Panc1 (cell line): ENCODE measurements around the gene C19orf53. TPM values are rescaled to one million over a fixed set of nuclear protein-coding genes. Genes with fewer than 3 reads are reported as not detected.

ENCODE experiments used
- ATAC-seq: fragments of 200-7000 bp; cut with Tn5 transposase; 2 replicates; pipeline ENCODE4 v1.9.1; 2020; ENCODE audit warnings: mild to moderate bottlenecking, moderate library complexity
- Bru-seq: library from RNA; stranded (reverse); fragments of 400-500 nt; gene quantifications from one replicate; lab custom pipeline; 2021; lab: Mats Ljungman, UMichigan
- BruChase-seq, 2 experiments: library from RNA; stranded (reverse); fragments of 400-500 nt; gene quantifications; one replicate each; lab custom pipeline; 2021; lab: Mats Ljungman, UMichigan
- BruUV-seq: library from RNA; stranded (reverse); fragments of 400-500 nt; replicated peaks from 2 replicates; lab custom pipeline; 2021; lab: Mats Ljungman, UMichigan
- CTCF ChIA-PET: fragments of 300-600 bp; sonication (Branson Sonifier 250); formaldehyde crosslinking; loops from one replicate; lab custom pipeline; 2022; ENCODE audit warnings: antibody characterized with exemption; lab: Charles Lee
- POLR2A ChIA-PET: fragments of 300-600 bp; sonication (Branson Sonifier 250); formaldehyde crosslinking; loops from one replicate; lab custom pipeline; 2022; ENCODE audit warnings: antibody characterized with exemption; lab: Charles Lee
- DNase-seq: peaks from one replicate; pipeline ENCODE4 v3.0.0-alpha.2; 2010; ENCODE audit warnings: low read depth, low spot score
- H3K27ac ChIP-seq: 2 replicates; pipeline ENCODE4 v1.5.1; 2011; ENCODE audit warnings: mild to moderate bottlenecking, low read length, inconsistent platforms
- H3K27me3 ChIP-seq: fragments of 200-500 bp; sonication (Bioruptor generic); 2 replicates; pipeline ENCODE4 v1.6.0; 2014; ENCODE audit warnings: low read length, inconsistent platforms; ENCODE audit not compliant: control insufficient read depth, insufficient read depth
- H3K36me3 ChIP-seq: fragments of 200-500 bp; sonication (Bioruptor generic); 2 replicates; pipeline ENCODE4 v1.5.1; 2014; ENCODE audit warnings: inconsistent platforms, mild to moderate bottlenecking, low read length, moderate library complexity; ENCODE audit not compliant: control insufficient read depth, insufficient read depth
- H3K4me1 ChIP-seq: 2 replicates; pipeline ENCODE4 v1.5.1; 2011; ENCODE audit warnings: inconsistent platforms, mild to moderate bottlenecking, low read length, moderate library complexity; ENCODE audit not compliant: control insufficient read depth, insufficient read depth
- H3K4me3 ChIP-seq, 2 experiments: 2 replicates each; pipeline ENCODE4 v1.5.1; 2011 to 2012; ENCODE audit warnings: low read depth in 2 of 2, low read length in 2 of 2, mild to moderate bottlenecking in 2 of 2, inconsistent platforms in 1 of 2, moderate library complexity in 1 of 2
- H3K9me3 ChIP-seq: fragments of 200-500 bp; sonication (Bioruptor generic); 2 replicates; pipeline ENCODE4 v1.5.1; 2014; ENCODE audit warnings: low read depth, mild to moderate bottlenecking, inconsistent platforms, low read length, moderate library complexity; ENCODE audit not compliant: control insufficient read depth, insufficient read depth
- POLR2AphosphoS5 ChIP-seq: IDR thresholded peaks from 2 replicates; pipeline ENCODE4 v1.6.1; 2012; ENCODE audit warnings: mild to moderate bottlenecking, low read depth, low read length, moderate library complexity
- SIN3A ChIP-seq: IDR thresholded peaks from 2 replicates; pipeline ENCODE4 v1.6.1; 2012; ENCODE audit warnings: low read depth, mild to moderate bottlenecking, low read length, moderate library complexity, borderline replicate concordance; ENCODE audit not compliant: insufficient read depth
- TCF7L2 ChIP-seq: IDR thresholded peaks from 2 replicates; pipeline ENCODE4 v1.6.1; 2011; ENCODE audit warnings: mild to moderate bottlenecking, low read depth, low read length, inconsistent platforms
- in situ Hi-C: cut with HindIII; loops from 2 replicates; pipeline ENCODE4 v1.10.0; 2016; ENCODE audit warnings: low sequenced_read_pairs, low pct_unique_long_range_greater_than_20kb
- intact Hi-C: fragments of 100-400 bp; cut with micrococcal nuclease; formaldehyde crosslinking; loops from one replicate; pipeline ENCODE4 v1.10.0; 2022; ENCODE audit not compliant: unreplicated experiment
- long read RNA-seq: library from polyadenylated mRNA; unstranded; transcript quantifications from one replicate; pipeline ENCODE4 v2.0.0, GENCODE V29; 2021; ENCODE audit not compliant: unreplicated experiment
- polyA plus RNA-seq: library from polyadenylated mRNA; unstranded; fragments of >200 nt; gene quantifications from one replicate; pipeline ENCODE4 v1.2.1, GENCODE V29; 2012; ENCODE audit warnings: missing spikeins; ENCODE audit not compliant: insufficient read length
- total RNA-seq: library from RNA; stranded (reverse); gene quantifications from one replicate; pipeline ENCODE4 v1.2.1, GENCODE V29; 2021; ENCODE audit not compliant: unreplicated experiment
- TF ChIP-seq, protein P1 (sequence below): fragments of 450-650 bp; IDR thresholded peaks from 2 replicates; pipeline ENCODE4 v1.5.1; 2017; ENCODE audit warnings: mild to moderate bottlenecking
- TF ChIP-seq, protein P2 (sequence below), 2 experiments: IDR thresholded peaks; 2 replicates each; pipeline ENCODE4 v1.6.1; 2011 to 2012; ENCODE audit warnings: low read depth in 2 of 2, control low read depth in 1 of 2, low read length in 1 of 2, mild to moderate bottlenecking in 1 of 2, moderate library complexity in 1 of 2; ENCODE audit not compliant: insufficient read depth in 1 of 2

Gene C19orf53
- total RNA-seq (97.2 TPM), Bru-seq, nascent RNA (percentile 85 among the genes with signal in this experiment), BruChase-seq, experiment 1, labeled RNA remaining after a 2-hour chase (percentile 75 among the genes with signal in this experiment), BruChase-seq, experiment 2, labeled RNA remaining after a 6-hour chase (percentile 82 among the genes with signal in this experiment)
- polyA plus RNA-seq = 244 TPM
- long read RNA-seq, transcript C19orf53-202 (3 exons, 873 nt) = major isoform, 85 of 104 reads
- long read RNA-seq, partial matches to known transcripts = 0 of 104 reads
- long read RNA-seq, other reads (novel, unspliced or antisense) = 16 of 104 reads

DNA sequence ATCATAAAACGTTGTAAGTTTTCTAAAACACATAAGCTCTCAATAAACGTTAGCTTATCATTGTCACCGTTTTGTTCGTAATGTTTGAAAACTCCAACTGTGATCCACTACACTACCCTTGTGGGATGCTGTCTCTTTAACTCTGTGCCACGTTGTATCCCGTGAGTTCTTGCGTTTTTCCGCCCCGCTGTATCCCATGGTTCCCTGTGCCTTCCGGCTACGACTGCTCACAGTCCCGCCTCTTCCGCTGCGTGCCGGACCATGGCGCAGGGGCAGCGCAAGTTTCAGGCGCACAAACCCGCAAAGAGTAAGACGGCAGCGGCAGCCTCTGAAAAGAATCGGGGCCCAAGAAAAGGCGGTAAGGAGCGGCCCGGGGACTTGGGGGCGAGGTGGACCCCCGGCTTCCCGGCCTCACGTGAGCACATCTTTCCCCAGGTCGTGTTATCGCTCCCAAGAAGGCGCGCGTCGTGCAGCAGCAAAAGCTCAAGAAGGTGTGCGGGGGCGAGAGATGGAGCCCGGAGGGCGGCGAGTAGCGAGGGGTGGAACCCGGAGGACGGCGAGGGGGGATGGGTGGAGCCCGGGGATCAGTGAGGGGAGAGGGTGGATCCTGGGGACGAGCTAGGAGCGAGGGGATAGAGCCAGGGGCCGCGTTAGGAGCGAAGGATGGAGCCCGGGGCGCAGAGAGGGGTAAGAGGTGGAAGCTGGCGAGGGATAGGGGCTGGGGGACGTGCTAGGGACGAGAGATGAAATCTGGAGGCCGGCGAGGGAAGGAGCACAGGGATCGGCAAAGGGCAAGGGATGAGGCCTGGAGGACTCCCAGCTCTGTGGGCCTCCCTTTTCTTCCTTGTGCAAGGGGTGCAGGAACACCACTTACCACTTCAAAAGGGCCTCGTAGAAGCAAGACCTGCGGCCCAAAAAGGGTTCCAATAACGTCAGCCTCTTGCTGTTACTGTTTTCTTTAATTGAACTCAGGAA is at the start of gene C19orf53:
TSS of gene C19orf53 (plus strand) at position 240 of the 975 bp plus-strand sequence. CDS start at position 262, 22 bp downstream.
- in situ Hi-C loops (no loop called here), intact Hi-C loops (no loop called here)
- peak; percentile 78 for DNase-seq
- Histone ChIP-seq H3K4me1 (0 out of 2 replicates have a peak, but pooled peaks cover 3% of the 10 kb centered on the region), H3K9me3 (no peaks in the 10 kb centered on the region), H3K36me3 (peaks cover 4% of the 10 kb centered on the region; the same call in 1 of the 2 replicates), H3K27ac (peak within 1 kb of the TSS; percentile 75), H3K4me3 (peak within 1 kb of the TSS; percentile 80 to 86), H3K27me3 (no peaks in the 10 kb centered on the region)
- POLR2A ChIA-PET = interaction anchor here (0.6 to 0.7 kb wide), 3 partner anchors 43 to 98 kb away, joined by 3 to 5 read pairs (median 4); no protein-coding TSS in a partner anchor
- CTCF ChIA-PET = interaction anchor here (0.6 kb wide), 1 partner anchor 754 kb away, joined by 6 read pairs; no protein-coding TSS in a partner anchor
- ATAC-seq = peak; percentile 99
- BruUV-seq = no TSS peak
- TF ChIP-seq, protein P1, sequence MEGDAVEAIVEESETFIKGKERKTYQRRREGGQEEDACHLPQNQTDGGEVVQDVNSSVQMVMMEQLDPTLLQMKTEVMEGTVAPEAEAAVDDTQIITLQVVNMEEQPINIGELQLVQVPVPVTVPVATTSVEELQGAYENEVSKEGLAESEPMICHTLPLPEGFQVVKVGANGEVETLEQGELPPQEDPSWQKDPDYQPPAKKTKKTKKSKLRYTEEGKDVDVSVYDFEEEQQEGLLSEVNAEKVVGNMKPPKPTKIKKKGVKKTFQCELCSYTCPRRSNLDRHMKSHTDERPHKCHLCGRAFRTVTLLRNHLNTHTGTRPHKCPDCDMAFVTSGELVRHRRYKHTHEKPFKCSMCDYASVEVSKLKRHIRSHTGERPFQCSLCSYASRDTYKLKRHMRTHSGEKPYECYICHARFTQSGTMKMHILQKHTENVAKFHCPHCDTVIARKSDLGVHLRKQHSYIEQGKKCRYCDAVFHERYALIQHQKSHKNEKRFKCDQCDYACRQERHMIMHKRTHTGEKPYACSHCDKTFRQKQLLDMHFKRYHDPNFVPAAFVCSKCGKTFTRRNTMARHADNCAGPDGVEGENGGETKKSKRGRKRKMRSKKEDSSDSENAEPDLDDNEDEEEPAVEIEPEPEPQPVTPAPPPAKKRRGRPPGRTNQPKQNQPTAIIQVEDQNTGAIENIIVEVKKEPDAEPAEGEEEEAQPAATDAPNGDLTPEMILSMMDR = no peak
- TF ChIP-seq SIN3A (0 out of 2 replicates have a peak, but pooled peaks have one; percentile 4), POLR2AphosphoS5 (peak; percentile 86)
- TF ChIP-seq, protein P2, sequence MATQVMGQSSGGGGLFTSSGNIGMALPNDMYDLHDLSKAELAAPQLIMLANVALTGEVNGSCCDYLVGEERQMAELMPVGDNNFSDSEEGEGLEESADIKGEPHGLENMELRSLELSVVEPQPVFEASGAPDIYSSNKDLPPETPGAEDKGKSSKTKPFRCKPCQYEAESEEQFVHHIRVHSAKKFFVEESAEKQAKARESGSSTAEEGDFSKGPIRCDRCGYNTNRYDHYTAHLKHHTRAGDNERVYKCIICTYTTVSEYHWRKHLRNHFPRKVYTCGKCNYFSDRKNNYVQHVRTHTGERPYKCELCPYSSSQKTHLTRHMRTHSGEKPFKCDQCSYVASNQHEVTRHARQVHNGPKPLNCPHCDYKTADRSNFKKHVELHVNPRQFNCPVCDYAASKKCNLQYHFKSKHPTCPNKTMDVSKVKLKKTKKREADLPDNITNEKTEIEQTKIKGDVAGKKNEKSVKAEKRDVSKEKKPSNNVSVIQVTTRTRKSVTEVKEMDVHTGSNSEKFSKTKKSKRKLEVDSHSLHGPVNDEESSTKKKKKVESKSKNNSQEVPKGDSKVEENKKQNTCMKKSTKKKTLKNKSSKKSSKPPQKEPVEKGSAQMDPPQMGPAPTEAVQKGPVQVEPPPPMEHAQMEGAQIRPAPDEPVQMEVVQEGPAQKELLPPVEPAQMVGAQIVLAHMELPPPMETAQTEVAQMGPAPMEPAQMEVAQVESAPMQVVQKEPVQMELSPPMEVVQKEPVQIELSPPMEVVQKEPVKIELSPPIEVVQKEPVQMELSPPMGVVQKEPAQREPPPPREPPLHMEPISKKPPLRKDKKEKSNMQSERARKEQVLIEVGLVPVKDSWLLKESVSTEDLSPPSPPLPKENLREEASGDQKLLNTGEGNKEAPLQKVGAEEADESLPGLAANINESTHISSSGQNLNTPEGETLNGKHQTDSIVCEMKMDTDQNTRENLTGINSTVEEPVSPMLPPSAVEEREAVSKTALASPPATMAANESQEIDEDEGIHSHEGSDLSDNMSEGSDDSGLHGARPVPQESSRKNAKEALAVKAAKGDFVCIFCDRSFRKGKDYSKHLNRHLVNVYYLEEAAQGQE (IDR thresholded peaks at IDR 0.05; ENCODE audit: insufficient read depth in 1 of 2, low read depth in 2 of 2, low read length in 1 of 2) = peak in 1 of 2 experiments; percentile 53; a peak in 2 of 4 replicates

DNA sequence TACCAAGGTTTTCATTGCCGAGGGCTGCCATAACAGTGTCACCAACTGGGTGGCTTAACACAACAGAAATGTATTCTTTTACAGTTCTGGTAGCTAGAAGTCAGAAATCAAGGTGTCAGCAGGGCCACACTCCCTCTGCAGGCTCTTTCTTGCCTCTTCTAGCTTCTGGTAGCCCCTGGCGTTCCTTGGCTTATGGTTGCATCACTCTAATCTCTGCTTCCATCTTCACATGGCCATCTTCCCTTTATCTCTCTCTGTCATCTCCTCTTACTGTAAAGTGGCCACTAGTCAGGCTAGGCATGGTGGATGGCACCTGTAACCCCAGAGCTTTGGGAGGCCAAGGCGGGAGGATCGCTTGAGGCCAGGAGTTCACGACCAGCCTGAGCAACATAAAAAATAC is 47.9 kb upstream of the C19orf53 start:
- TF ChIP-seq, protein P2 (IDR thresholded peaks at IDR 0.05; ENCODE audit: insufficient read depth in 1 of 2, low read depth in 2 of 2, low read length in 1 of 2) = no peak
- no peak for TF ChIP-seq TCF7L2
- TF ChIP-seq, protein P1 = no peak
- no peak for TF ChIP-seq POLR2AphosphoS5
- no peaks in the 10 kb centered on the region for H3K36me3 ChIP-seq
- intact Hi-C loops (no loop called here), in situ Hi-C loops (no loop called here)
- peaks cover 10% of the 10 kb centered on the region; the same call in 1 of the 2 replicates for H3K4me1 ChIP-seq
- H3K4me3 ChIP-seq = no peak overlapping the region
- ATAC-seq (no peak), DNase-seq (no peak)
- no TSS peak for BruUV-seq
- H3K27ac ChIP-seq = no peak overlapping the region
- H3K27me3 ChIP-seq = no peaks in the 10 kb centered on the region
- no peaks in the 10 kb centered on the region for H3K9me3 ChIP-seq
- ChIA-PET POLR2A (no interaction called here), CTCF (no interaction called here)
